Stimulated activated CD8-positive, alpha-beta memory T cell treated with anti-CD3 and anti-CD28 coated beads, Interleukin-15, amount 100 ng/mL, for 48 hours (primary cell): ENCODE results near the gene PLVAP.

ENCODE experiments used
- DNase-seq, 2 donors: peaks; one replicate each; pipeline ENCODE4 v3.0.0-alpha.2; 2020; ENCODE audit warnings: low read depth in 2 of 2

PLVAP gene, protein sequence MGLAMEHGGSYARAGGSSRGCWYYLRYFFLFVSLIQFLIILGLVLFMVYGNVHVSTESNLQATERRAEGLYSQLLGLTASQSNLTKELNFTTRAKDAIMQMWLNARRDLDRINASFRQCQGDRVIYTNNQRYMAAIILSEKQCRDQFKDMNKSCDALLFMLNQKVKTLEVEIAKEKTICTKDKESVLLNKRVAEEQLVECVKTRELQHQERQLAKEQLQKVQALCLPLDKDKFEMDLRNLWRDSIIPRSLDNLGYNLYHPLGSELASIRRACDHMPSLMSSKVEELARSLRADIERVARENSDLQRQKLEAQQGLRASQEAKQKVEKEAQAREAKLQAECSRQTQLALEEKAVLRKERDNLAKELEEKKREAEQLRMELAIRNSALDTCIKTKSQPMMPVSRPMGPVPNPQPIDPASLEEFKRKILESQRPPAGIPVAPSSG

DNA sequence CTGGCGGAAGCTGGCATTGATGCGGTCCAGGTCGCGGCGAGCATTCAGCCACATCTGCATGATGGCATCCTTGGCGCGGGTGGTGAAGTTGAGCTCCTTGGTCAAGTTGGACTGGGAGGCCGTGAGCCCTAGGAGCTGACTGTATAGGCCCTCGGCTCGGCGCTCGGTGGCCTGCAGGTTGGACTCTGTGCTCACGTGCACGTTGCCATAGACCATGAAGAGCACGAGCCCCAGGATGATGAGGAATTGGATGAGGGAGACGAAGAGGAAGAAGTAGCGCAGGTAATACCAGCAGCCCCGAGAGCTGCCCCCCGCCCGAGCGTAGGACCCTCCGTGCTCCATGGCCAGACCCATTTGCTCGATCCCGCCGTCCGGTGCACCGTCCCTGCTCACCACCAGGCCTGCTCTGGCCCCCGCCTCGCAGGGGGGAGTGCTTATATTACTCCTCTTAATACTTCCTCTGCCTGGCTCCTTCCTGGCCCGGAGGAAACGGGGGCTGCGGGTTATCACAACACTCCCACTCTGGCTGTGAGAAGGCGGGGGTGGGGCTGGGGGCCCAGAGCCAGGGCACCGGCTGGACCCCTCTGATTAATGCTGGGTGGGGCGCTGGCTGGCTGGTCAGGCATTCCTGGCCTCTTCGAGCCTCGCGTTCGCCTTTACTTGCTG lies at the start of gene PLVAP:
TSS of gene PLVAP (minus strand) at position 408 of the 666 bp plus-strand sequence. CDS start at position 354, 54 bp downstream.
- DNase-seq: no peak

DNA sequence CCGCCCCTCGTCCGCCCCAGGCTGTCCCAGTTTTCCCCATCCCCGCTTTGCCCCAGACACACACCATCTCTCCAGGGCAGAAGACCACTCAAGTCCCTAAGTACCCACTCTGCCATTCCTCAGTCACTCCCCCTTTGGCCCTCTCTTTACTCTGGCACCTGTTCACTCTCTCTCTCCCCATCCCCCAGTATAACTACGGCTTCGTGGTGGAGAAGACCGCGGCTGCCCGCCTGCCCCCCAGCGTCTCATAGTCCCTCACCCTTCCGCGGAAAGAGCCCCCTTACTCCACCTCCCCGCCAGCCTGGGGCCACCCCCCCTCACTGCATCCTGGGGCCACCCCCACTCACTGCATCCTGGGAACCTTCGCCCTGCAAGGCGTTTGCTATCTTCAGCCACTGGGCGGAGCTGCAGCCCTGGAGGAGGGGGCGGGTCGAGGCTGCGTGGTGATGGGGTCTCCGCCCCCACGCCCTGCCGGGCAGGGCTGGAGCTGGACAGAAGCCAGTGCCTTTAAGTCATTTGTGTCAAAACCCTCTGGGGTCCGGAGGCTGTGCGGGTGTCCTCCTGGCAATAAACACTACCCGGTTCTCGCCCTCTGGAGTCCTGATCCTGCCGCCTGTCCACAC lies 47.7 kb upstream of the PLVAP start:
- DNase-seq: no peak

GRCh38 chr19:17423429-17424208 lies 46.5 kb upstream of the PLVAP start:
- DNase-seq: no peak

DNA sequence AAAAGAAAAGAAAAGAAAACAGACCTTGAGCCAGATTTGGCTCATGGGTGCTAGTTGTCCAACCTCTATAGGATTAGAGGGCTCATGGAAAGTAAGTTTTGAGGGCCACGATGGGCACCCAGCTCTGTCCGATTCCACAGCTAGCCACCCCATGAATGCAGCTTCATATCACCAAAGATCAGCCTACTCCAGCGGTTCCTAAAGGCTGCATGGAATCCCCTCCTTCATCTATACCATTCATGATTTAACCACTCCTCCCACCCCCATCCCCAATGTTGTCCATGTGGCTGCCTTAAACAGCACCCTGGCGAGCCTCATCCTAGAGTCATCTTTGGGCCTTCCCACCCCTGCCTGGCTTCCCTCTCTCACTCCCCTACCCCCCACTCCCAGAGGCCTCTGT lies 44.8 kb upstream of the PLVAP start:
- DNase-seq: no peak

DNA sequence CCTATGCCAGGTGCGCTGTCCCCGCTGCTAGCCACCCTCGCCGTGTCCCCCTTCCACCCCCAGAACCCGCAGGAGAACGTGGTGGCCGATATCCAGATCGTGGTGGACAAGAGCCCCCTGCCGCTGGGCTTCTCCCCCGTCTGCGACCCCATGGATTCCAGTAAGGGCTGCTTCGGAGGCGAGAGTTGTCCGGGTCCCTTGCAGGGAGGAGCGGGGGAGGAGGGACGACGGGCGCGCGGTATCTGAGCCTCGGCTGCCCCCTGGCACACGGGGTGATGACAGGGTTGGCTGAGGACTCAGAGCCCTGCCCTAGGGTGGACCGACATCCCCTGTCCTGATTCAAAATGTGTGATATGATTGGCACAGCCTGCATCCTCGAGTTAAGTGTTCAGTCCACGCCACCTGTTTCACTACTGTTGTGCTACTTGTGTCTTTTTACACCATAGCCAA lies 43.4 kb upstream of the PLVAP start:
- DNase-seq: no peak

DNA sequence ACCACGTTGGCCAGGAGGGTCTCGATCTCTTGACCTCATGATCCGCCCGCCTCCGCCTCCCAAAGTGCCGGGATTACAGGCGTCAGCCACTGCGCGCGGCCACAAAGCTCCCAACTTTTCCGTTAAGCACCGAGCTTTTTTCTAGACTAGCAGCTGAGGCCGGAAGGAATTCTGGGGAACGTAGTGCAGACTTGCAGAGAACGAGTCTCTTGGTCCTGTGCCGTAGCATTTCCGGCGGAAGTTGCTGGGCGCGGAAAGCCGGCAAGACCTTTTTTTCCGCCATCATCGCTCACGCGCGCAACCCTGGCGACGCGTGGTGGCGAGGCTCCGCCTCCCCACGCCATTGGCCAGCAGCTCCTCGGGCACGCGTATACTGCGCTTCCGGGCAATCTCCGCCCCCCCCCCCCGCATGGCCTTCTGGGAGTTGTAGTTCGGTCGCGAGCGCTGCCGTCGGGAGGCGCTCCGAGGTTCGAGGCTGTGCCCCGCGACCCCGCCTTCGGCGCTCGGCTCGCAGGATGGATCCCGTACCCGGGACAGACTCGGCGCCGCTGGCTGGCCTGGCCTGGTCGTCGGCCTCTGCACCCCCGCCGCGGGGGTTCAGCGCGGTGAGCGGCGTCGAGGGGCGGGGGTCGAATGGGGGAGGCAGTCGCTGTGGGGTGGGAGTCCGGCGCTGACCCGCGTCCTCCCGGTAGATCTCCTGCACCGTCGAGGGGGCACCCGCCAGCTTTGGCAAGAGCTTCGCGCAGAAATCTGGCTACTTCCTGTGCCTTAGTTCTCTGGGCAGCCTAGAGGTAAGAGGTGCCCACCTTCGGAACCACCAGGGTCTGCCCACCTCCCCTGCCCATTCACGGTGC lies 42.7 kb upstream of the PLVAP start, which contains the start of gene MVB12A:
TSS of gene MVB12A (plus strand) at position 427 of the 854 bp plus-strand sequence. CDS start at position 516, 89 bp downstream.
- peak; percentile 95 to 96 for DNase-seq

GRCh38 chr19:17419154-17419620 lies 42.0 kb upstream of the PLVAP start:
- no peak for DNase-seq

DNA sequence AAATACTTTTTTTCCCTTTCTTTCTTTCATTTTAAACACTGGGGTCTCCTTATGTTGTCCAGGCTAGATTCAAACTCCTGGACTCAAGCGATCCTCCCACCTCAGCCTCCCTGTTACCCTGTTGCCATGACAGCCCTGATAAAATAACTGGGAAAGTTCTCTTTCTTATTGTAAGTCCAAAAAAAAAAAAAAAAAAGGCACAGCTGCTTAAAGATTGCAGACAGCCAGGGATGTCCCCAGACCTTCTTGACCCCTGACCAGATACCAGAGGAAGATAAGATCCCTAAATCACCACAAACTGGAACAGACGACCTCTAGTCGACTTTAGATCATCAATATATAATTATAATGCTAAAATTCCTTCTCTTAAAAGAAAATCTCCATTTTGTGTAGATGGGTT lies 41.6 kb upstream of the PLVAP start:
- DNase-seq: no peak

DNA sequence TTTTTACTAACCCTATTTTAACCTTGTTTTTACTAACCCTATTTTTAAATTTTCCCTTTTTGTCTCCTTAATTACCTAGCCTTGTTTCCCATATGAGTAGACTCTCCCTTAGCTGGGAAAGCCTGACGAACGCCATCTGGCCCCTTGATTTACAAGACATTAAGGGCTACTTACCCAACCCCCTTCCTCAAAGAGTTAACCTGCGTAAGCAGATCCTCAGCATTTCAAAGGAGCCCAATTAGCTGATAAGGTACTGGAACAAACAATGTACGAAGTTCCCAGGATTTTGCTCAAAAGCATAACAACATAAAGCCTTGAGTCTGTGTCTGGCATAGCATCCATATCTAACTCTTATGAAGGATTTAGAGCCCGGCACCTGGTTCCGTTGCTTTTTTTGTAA lies 38.0 kb upstream of the PLVAP start:
- DNase-seq: no peak

DNA sequence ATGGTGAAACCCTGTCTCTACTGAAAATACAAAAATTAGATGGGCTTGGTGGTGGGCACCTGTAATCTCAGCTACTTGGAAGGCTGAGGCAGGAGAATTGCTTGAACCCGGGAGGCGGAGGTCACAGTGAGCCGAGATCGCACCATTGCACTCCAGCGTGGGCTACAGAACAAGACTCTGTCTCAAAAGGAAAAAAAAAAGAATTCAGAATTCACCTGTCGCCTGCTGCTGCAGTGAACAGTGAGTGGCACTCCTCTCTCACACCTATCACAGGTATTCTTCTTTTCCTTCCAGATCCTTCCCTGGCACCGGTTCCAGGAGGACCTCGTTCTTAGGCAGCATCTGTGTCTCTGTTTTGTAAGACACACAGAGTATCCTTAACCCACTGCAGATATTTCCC lies 37.0 kb upstream of the PLVAP start:
- no peak for DNase-seq

DNA sequence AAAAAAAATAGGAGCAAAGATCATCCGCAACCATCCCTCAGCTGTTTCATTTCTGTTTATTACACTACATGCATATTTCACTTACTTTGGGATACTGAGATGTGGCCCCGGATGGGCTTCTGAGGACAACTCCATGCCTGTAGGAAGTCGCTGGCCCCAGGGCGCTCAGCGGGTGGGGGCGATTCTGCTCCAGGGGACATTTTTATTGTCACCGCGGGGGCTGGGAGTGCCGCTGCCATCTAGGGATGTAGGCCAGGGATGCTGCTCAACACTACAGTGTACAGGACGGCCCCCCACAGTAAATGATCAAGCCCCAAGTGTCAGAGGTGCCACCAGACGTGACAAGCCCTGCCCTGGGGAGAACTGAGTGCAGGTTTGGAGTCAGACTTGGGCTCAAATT lies 34.7 kb upstream of the PLVAP start:
- no peak for DNase-seq

DNA sequence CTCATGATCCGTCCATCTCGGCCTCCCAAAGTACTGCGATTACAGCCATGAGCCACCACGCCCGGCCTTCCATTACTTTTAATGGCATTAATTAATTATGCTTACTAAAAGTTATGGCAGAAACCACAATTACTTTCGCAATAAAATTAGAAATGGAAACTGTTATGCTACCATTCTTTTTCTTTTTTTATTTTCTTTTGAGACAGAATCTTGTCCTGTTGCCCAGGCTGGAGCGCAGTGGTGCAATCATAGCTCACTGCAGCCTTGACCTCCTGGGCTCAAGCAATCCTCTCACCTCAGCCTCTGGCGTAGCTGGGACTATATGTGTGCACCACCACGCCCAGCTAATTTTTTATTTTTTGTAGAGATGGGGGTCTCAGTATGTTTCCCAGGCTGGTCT lies 32.8 kb upstream of the PLVAP start:
- DNase-seq: no peak

DNA sequence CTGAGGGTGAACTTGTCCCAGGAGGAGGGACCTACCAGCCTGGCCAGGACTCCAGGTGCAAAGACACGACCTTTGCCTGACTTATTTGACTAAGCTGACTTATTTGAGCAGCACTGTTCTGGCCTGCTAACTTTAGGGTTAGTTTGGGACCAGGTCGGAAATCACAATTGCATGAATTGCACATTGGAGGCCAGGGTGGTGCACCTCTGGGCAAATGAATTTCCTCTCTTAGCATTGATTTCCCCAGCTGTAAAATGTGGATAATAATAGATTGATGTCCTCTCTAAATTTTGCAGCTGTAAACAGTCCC lies 29.7 kb upstream of the PLVAP start:
- no peak for DNase-seq

- DNase-seq: no peak
Measured at GRCh38 chr19:17406046-17406886, 29.1 kb upstream of the PLVAP start.

DNA sequence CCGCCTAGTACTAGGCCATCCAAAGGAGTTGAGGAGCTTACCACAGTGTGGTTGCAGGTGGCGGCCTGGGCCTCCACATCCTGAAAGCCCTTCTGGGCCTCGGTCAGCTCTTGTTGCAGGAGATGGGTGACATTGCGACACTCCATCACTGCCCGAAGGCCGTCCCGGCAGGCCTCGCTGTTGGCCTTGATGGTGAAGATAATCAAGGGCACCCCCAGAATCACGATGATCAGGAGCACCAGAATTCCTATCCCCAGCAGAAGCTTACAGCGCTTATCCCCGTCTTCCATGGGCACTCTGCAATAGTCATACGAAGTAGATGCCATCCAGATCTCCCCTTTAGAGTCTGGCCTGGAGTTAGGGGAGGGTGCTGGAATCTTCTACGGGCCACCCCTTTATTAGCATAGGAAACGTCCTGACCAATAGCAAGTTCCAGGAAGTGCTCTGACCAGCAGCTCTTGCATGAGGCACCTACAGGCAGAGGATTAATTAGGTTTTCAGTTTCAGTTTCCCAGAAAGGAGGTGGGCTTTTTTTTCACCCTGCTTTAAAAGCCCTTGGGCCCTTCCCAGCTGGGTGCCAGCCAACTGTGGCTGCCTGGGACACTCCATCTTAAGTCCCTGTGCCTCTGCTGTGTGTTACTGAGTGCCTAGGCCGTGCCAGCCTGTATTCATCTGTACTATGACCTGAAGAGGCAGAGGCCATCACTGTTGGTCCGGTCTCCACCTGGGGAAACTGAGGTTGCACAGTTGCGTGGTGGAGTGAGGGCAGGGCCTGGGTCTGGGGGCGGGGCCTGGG lies 28.3 kb upstream of the PLVAP start, which contains the start of gene BST2:
TSS of gene BST2 (minus strand) at position 381 of the 796 bp plus-strand sequence. CDS start at position 326, 55 bp downstream.
- DNase-seq: no peak

GRCh38 chr19:17404621-17405249 lies 27.6 kb upstream of the PLVAP start:
- no peak for DNase-seq

GRCh38 chr19:17404015-17404414 lies 26.9 kb upstream of the PLVAP start:
- no peak for DNase-seq
